ENCODE measurements around the gene EPS8L3. TPM values are rescaled to one million over a fixed set of nuclear protein-coding genes. Genes with fewer than 3 reads are reported as not detected.
A peak's percentile ranks its signal among the peaks of the same experiment; 100 is the strongest.

EPS8L3 gene
- total and polyA plus RNA-seq, 10 of the 15 experiments (the other 5 are each of a cell fraction or from before 2014, with no cell fraction given): not detected

GRCh38 chr1:109773203-109773899, 9.6 kb upstream of the EPS8L3 start (continued):
- TF ChIP-seq, protein P1, sequence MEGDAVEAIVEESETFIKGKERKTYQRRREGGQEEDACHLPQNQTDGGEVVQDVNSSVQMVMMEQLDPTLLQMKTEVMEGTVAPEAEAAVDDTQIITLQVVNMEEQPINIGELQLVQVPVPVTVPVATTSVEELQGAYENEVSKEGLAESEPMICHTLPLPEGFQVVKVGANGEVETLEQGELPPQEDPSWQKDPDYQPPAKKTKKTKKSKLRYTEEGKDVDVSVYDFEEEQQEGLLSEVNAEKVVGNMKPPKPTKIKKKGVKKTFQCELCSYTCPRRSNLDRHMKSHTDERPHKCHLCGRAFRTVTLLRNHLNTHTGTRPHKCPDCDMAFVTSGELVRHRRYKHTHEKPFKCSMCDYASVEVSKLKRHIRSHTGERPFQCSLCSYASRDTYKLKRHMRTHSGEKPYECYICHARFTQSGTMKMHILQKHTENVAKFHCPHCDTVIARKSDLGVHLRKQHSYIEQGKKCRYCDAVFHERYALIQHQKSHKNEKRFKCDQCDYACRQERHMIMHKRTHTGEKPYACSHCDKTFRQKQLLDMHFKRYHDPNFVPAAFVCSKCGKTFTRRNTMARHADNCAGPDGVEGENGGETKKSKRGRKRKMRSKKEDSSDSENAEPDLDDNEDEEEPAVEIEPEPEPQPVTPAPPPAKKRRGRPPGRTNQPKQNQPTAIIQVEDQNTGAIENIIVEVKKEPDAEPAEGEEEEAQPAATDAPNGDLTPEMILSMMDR (IDR thresholded peaks at IDR 0.05 in 2 of 3, conservative IDR thresholded peaks at IDR 0.05 in 1 of 3; ENCODE audit: control insufficient read depth in 2 of 3, extremely low read depth in 1 of 3, insufficient read depth in 1 of 3, low read depth in 3 of 3, low read length in 3 of 3): peak; percentile 90 to 97 (median 92)
- peak; percentile 98 for TF ChIP-seq SMC3 (IDR thresholded peaks at IDR 0.05; ENCODE audit: borderline replicate concordance, low read length)
- TF ChIP-seq CREB1 (IDR thresholded peaks at IDR 0.05; ENCODE audit: low read depth): 0 out of 2 replicates have a peak, but pooled peaks have one; percentile 21
- peak; percentile 98 for TF ChIP-seq RAD21 (IDR thresholded peaks at IDR 0.05; ENCODE audit: insufficient read depth, low read depth, low read length)
- no peak for TF ChIP-seq NFYB (IDR thresholded peaks at IDR 0.05; ENCODE audit: insufficient read depth, low read depth, low read length)
- TF ChIP-seq, protein P2, sequence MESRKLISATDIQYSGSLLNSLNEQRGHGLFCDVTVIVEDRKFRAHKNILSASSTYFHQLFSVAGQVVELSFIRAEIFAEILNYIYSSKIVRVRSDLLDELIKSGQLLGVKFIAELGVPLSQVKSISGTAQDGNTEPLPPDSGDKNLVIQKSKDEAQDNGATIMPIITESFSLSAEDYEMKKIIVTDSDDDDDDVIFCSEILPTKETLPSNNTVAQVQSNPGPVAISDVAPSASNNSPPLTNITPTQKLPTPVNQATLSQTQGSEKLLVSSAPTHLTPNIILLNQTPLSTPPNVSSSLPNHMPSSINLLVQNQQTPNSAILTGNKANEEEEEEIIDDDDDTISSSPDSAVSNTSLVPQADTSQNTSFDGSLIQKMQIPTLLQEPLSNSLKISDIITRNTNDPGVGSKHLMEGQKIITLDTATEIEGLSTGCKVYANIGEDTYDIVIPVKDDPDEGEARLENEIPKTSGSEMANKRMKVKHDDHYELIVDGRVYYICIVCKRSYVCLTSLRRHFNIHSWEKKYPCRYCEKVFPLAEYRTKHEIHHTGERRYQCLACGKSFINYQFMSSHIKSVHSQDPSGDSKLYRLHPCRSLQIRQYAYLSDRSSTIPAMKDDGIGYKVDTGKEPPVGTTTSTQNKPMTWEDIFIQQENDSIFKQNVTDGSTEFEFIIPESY (IDR thresholded peaks at IDR 0.05): no peak
- TF ChIP-seq, protein P3, sequence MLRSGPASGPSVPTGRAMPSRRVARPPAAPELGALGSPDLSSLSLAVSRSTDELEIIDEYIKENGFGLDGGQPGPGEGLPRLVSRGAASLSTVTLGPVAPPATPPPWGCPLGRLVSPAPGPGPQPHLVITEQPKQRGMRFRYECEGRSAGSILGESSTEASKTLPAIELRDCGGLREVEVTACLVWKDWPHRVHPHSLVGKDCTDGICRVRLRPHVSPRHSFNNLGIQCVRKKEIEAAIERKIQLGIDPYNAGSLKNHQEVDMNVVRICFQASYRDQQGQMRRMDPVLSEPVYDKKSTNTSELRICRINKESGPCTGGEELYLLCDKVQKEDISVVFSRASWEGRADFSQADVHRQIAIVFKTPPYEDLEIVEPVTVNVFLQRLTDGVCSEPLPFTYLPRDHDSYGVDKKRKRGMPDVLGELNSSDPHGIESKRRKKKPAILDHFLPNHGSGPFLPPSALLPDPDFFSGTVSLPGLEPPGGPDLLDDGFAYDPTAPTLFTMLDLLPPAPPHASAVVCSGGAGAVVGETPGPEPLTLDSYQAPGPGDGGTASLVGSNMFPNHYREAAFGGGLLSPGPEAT (IDR thresholded peaks at IDR 0.05; ENCODE audit: low read depth): no peak

Measured in GM12878 (cell line).